Right atrium auricular region (tissue), 2 donors: Measurements from ENCODE around the gene PXDN. TPM values are rescaled to one million over a fixed set of nuclear protein-coding genes. Genes with fewer than 3 reads are reported as not detected.

Source experiments
- DNase-seq: peaks from one replicate; pipeline ENCODE4 v3.0.0-alpha.2; 2019; ENCODE audit warnings: low spot score
- H3K27ac ChIP-seq, 2 donors: fragments of 200-600 bp; sonication (generic); 1 replicate in 1 of 2; 2 replicates in 1 of 2; pipeline ENCODE4 v1.5.1; 2016 to 2019
- H3K27me3 ChIP-seq, 2 donors: fragments of 200-600 bp; sonication (generic); one replicate each; pipeline versions ENCODE4 v1.5.1 to v1.6.0; 2017 to 2019
- H3K36me3 ChIP-seq: fragments of 200-600 bp; sonication (generic); one replicate; pipeline ENCODE4 v1.5.1; 2016
- H3K4me1 ChIP-seq, 2 donors: fragments of 200-600 bp; sonication (generic); one replicate each; pipeline versions ENCODE4 v1.5.1 to v1.6.0; 2017 to 2019
- H3K4me3 ChIP-seq, 2 donors: fragments of 200-600 bp; sonication (generic); 1 replicate in 1 of 2; 2 replicates in 1 of 2; pipeline ENCODE4 v1.5.1; 2017 to 2019; ENCODE audit warnings: mild to moderate bottlenecking in 1 of 2, moderate library complexity in 1 of 2
- H3K9me3 ChIP-seq, 2 donors: fragments of 200-600 bp; sonication (generic); one replicate each; pipeline ENCODE4 v1.5.1; 2019
- total RNA-seq, 2 donors: library from RNA; depleted of rRNA; stranded (reverse); fragments of >200 nt; gene quantifications; one replicate each; pipeline ENCODE4 v1.1.0, GENCODE V29; 2016
- TF ChIP-seq, protein P1 (sequence below), 2 donors: fragments of 200-600 bp; sonication (generic); IDR thresholded peaks; one replicate each; pipeline ENCODE4 v1.5.1; 2019; ENCODE audit warnings: antibody characterized with exemption in 2 of 2

The PXDN gene
- total RNA-seq, 2 donors from 2014 or later = 25.4 to 26.9 TPM

DNA sequence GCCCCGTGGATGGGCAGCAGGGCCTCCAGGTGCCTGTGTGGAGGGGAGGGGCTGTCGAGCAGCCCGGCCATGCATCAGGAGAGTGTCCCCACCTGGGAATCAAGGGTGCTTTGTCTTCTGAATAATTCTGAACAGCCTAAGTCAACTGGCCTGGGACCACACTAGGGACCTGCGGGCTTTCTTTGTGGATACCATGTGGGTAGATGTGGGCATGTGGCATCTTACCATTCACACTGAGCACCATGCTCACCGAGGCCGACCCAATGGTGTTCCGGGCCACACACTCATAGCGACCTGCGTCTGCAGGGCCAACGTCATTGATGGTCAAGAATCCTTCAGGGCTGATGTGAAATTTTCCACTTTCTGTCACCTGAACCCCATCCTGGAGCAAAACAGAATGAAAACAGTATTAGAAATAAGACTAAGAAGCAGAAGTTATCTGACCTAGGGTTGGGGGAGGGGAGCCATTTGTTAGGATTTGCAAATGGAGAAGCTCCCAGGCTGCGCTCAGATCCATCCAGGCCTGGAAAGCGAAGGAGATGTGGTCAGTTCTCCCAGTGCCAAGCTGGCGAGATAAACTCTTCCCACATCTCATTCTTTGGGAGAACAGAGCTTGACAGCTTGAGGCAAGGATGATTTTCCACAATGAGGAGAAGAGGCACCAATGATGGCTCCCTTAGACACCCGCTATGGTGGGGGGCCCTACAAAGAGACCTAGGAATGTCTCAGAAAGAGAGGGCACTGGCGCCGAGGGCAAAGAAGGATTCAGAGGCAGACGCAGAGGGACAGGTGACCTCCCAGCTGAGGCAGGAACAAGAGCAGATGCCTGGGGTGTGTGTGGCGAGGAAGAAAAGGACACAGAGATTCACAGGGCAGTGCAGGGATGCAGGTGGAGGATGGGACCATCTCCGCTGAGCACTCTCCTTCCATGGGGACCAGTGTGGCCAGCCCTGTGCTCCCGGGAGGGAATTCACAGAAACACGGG lies 83.4 kb downstream of the PXDN start:
- H3K27ac ChIP-seq = no peak overlapping the region
- no peaks in the 10 kb centered on the region for H3K9me3 ChIP-seq
- H3K27me3 ChIP-seq = no peaks in the 10 kb centered on the region
- DNase-seq = no peak
- H3K4me3 ChIP-seq = no peak overlapping the region
- no peaks in the 10 kb centered on the region for H3K4me1 ChIP-seq
- TF ChIP-seq, protein P1, sequence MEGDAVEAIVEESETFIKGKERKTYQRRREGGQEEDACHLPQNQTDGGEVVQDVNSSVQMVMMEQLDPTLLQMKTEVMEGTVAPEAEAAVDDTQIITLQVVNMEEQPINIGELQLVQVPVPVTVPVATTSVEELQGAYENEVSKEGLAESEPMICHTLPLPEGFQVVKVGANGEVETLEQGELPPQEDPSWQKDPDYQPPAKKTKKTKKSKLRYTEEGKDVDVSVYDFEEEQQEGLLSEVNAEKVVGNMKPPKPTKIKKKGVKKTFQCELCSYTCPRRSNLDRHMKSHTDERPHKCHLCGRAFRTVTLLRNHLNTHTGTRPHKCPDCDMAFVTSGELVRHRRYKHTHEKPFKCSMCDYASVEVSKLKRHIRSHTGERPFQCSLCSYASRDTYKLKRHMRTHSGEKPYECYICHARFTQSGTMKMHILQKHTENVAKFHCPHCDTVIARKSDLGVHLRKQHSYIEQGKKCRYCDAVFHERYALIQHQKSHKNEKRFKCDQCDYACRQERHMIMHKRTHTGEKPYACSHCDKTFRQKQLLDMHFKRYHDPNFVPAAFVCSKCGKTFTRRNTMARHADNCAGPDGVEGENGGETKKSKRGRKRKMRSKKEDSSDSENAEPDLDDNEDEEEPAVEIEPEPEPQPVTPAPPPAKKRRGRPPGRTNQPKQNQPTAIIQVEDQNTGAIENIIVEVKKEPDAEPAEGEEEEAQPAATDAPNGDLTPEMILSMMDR (IDR thresholded peaks at IDR 0.05) = no peak
- peaks cover 34% of the 10 kb centered on the region for H3K36me3 ChIP-seq

DNA sequence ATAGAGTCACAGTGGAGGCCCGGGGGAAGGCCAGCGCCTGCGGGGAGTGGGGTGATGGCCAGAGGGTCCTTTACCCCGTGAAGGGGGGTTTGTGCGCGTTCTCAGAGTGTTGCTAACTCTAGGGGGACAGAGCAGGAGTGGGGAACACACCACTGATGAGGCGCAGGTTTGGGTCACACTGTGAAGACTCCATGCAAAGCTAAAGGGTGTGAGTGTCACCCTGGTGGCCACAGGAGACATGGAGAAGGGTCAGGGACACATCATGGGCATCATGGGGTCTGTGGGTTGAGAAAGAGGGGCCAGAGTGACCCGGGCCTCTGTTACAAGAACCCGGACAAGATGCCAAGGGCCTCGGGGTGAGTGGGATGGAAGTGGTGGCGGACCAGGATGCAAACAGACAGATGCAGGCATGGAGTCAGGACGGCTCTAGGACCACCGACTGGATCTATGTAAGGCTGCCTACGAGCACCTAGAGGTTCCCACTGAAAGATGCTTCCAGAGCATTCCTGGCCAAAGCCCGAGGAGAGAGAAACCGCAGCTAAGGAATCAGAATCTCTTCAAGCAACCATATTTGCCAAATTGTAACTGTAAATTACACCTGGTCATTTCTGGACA lies 84.3 kb downstream of the PXDN start:
- TF ChIP-seq, protein P1 (IDR thresholded peaks at IDR 0.05) = no peak
- Histone ChIP-seq H3K27me3 (no peaks in the 10 kb centered on the region), H3K27ac (no peak overlapping the region), H3K36me3 (peaks cover 34% of the 10 kb centered on the region), H3K9me3 (no peaks in the 10 kb centered on the region), H3K4me1 (no peaks in the 10 kb centered on the region), H3K4me3 (no peak overlapping the region)
- DNase-seq = no peak

DNA sequence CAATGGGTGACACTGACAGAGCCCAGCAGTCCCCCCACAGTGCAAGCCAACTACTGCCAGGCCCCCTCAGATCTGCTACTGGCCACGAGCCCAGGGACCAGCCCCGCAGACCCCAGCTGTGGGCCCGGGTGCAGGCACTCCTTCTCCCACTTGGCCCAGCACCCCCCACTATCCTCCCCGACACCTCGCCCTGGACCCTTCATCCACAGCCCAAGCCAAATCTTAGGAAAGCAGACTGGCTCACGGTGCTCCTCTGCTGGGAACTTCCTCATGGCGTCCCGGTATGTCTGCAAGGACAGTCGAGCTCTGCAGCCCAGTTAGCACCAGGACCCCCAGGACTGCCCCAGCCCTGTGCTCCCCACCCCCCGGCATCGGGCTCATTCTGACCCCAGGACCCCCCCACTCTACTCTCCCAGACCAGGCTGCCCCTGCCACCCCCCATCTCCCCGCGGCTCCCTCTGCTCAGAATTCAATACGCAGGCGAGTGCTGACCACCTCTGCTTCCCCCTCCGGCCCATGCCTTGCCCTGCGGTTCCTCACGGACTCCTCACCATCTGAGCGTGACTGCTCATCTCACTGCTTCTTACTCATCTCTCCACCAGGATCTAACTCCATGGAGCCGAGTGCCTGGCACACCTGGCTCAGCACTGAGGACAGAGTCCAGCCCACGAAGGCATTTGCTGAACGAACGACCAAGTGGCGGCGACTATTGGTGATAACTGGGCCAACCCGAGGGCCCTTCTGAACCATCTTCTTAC lies 85.7 kb downstream of the PXDN start:
- Histone ChIP-seq H3K4me1 (peaks cover 0 to 4% of the 10 kb centered on the region in 2 donors), H3K36me3 (peaks cover 34% of the 10 kb centered on the region), H3K4me3 (no peak overlapping the region), H3K27ac (no peak overlapping the region), H3K9me3 (no peaks in the 10 kb centered on the region), H3K27me3 (no peaks in the 10 kb centered on the region)
- no peak for DNase-seq
- TF ChIP-seq, protein P1 (IDR thresholded peaks at IDR 0.05) = no peak

DNA sequence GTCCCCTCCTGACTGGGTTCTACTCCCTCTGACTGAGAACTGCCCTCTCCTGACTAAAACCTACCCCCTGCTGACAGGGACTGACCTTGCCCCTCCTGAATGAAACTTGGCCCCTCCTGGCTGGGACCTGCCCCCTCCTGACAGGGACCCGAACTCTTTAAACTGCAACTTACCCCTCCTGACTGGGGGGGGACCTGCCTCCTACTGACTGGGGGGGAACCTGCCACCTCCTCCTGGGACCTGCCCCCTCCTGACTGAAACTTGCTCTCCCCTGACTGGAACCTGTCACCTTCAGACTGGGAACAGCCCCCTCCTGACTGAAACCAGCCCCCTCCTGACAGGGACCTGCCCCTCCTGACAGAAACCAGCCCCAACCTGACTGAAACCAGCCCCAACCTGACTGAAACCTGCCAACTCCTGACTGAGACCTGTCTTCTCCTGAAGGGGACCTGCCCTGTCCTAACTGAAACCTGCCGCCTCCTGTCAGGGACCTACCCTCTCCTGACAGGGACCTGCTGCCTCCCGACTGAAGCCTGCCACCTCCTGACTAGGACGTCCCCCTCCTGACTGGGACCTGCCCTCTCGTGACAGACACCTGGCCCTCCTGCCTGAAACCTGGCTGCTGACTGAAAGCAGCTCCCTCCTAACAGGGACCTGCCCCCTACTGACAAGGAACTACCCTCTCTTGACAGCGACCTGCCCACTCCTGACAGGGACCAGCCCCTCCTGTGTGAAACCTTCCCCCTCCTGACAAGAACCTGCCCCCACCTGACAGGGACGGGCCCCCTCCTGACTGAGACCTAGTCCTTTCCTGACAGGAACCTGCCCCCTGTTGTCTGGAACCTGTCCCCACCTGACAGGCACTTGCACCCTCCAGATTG lies 87.1 kb downstream of the PXDN start:
- H3K27me3 ChIP-seq = no peaks in the 10 kb centered on the region
- H3K4me3 ChIP-seq = no peak overlapping the region
- peaks cover 0 to 18% of the 10 kb centered on the region in 2 donors for H3K4me1 ChIP-seq
- H3K36me3 ChIP-seq = peaks cover 26% of the 10 kb centered on the region
- peak overlapping the region; percentile 68 to 76 for H3K27ac ChIP-seq
- no peaks in the 10 kb centered on the region for H3K9me3 ChIP-seq
- TF ChIP-seq, protein P1 (IDR thresholded peaks at IDR 0.05) = no peak
- DNase-seq = no peak
